ENCODE results near the gene TBC1D2.
"Not testable (repeated sequence)": the region's sequence is repeated elsewhere in the genome, so short reads cannot be mapped to it uniquely, and the experiment has no call there.

The TBC1D2 gene

GRCh38 chr9:98255578-98256296 lies at the start of gene TBC1D2:
Gene TBC1D2, minus strand, starts transcription at chr9:98255649. Its CDS starts 108 bp downstream, at chr9:98255541.
- DNase-seq (ENCODE audit: low read depth): peak; percentile 96

DNA sequence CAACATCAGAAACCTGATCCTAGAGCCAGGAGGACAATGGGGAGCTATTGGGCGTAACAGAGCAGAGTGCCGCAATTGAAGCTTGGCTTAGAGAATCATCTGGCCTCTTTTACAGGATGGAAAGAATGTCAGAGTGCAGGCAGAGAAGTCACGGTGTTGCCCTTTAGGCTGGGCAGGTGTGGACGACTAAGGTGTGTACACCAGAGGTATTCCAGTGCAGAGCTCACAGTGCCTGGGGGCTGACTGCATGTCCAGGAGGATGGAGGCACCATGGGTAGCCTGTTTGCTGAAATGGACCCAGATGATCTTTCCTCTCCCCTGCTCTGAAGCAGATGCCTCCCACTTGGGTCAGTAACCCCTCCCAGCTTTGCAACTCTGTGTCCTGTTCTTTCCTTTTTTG lies 48.9 kb upstream of the TBC1D2 start:
- DNase-seq (ENCODE audit: low read depth): no peak

- no peak for DNase-seq (ENCODE audit: low read depth)
Measured at GRCh38 chr9:98303633-98304125, 48.2 kb upstream of the TBC1D2 start.

DNA sequence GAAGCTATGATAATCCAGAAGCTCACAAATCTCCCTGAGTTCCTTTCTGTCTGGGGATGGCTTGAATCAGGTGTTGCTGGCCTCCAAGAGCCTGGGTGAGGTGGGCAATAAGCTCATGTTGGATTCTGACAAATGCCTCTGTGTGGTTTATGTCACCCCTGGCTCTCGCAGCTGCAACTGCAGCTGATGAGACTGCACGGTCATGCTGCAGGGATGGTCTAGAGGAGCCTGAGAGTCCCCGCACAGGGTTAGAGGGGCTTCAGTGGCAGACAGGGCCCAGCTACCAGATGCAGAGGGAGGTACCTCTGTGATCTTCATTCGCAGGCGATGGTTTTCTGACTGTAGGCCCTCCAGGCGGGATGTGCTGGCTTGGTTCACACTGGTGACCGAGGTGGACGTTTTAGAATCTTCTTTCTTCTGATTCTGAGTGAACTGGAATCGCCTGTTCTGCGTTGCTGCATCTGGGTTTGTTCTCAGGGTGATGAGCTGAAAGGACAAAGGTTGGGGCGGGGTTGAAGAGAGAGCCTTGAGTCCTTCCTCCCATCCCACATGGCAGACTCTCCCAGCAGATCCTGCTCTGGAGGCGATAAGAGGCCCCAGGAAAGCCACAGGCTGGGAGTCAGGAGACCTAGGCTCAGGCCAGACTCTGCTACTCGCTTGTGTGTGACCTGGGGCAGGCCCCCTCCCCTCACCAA lies 47.6 kb upstream of the TBC1D2 start:
- DNase-seq (ENCODE audit: low read depth): no peak

DNA sequence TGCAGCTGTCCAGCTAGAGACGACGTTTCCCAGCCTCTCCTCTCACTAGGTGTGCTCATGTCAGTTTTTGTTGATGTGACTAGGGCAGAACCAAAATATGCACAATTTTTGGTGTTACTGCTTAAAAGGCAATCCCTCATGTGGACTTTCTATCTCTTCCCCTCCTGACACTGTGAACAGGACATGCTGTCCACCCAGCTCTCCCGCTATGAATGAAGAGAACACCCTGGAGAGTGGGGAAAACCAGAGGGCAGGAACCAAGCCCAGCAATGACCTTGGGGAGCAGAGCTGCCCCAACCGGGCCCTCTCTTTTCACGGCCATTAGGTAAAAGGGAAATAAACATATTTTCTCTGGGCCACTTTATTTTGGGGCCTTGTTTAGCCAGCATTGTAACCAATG lies 46.7 kb upstream of the TBC1D2 start:
- no peak for DNase-seq (ENCODE audit: low read depth)

DNA sequence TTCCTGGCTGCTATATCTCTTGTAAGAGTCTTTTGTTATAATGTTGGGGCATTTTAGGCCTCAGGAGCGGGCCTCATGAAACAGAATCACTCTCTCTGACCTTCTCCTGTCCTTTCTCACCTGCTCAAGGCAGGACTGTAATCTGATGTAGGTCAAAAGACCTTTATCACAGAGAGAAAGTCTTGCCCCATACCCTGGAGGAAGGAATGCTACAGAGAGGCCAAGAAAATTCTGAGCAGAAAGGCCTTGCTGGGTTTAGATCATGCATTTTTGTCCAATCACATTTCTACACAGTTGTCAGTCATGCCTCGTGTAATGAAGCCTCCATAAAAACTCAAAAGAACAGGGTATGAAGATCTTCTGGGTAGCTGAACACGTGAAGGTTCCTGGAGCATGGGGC lies 45.2 kb upstream of the TBC1D2 start:
- no peak for DNase-seq (ENCODE audit: low read depth)

GRCh38 chr9:98298476-98298875 lies 43.0 kb upstream of the TBC1D2 start:
- DNase-seq (ENCODE audit: low read depth): no peak

GRCh38 chr9:98295824-98296223 lies 40.4 kb upstream of the TBC1D2 start:
- no peak for DNase-seq (ENCODE audit: low read depth)

DNA sequence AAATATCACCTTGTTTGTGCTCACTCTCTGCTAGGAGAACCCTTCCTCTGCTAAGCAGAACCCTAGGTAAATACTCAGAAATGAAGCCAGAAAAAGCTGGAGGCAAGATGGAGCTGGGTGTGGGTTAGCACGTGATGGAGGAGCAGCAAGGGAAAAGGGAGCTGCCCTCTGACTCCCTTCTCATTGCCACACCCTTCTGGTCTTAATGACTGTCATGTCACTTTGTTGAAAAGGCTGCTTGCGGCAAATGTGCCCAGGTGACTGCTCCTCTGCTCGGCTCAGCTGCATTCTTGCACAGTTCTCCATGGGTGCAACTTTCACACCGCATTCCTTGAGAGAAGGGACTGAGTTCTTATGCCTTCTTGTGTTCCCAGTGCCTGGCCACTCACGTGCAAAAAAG lies 36.4 kb upstream of the TBC1D2 start:
- no peak for DNase-seq (ENCODE audit: low read depth)

DNA sequence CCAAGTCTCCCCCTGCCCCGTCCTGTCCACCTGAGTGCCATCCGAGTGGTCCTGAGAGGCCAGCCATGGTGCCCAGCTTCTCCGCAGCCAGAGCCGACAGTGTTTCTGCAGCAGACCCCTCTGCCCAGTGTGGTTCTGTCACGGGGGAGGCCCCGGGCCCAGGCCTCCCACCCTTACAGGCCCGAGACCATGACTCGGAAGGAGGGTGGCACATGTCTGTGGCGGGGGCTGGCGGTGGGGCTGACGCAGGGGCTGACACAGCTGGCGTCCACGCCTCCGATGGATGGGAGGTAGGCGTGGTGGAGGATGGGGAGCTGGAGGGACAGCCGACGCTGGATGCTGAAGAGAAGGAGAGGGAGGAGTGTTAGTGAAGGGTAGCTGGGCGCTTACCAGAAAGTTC lies 35.0 kb upstream of the TBC1D2 start:
- no peak for DNase-seq (ENCODE audit: low read depth)

GRCh38 chr9:98289614-98290201 lies 34.3 kb upstream of the TBC1D2 start:
- no peak for DNase-seq (ENCODE audit: low read depth)

- no peak for DNase-seq (ENCODE audit: low read depth)
Measured at GRCh38 chr9:98288881-98289280, 33.4 kb upstream of the TBC1D2 start.

GRCh38 chr9:98287384-98287783 lies 31.9 kb upstream of the TBC1D2 start:
- no peak for DNase-seq (ENCODE audit: low read depth)

GRCh38 chr9:98285446-98285845 lies 30.0 kb upstream of the TBC1D2 start:
- no peak for DNase-seq (ENCODE audit: low read depth)

- no peak for DNase-seq (ENCODE audit: low read depth)
Measured at GRCh38 chr9:98284754-98285153, 29.3 kb upstream of the TBC1D2 start.

- not testable (repeated sequence) for DNase-seq (ENCODE audit: low read depth)
Measured at GRCh38 chr9:98283143-98283542, 27.7 kb upstream of the TBC1D2 start.

DNA sequence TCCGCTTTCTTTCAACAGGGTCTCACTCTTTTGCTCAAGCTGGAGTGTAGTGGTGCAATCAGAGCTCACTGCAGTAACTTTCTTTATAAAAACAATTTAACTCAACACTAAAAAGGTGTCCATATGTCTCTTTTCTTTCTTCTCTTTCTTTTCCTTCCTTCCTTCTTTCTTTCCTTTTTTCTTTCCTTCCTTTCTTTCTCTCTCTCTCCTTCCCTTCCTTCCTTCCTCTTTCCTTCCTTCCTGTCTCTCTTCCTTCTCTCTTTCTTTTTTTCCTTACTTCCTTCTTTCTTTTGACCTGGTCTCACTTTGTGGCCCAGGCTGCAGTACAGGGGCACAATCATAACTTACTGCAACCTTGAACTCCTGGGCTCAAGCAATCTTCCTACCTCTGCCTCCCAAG lies 25.8 kb upstream of the TBC1D2 start:
- no peak for DNase-seq (ENCODE audit: low read depth)

DNA sequence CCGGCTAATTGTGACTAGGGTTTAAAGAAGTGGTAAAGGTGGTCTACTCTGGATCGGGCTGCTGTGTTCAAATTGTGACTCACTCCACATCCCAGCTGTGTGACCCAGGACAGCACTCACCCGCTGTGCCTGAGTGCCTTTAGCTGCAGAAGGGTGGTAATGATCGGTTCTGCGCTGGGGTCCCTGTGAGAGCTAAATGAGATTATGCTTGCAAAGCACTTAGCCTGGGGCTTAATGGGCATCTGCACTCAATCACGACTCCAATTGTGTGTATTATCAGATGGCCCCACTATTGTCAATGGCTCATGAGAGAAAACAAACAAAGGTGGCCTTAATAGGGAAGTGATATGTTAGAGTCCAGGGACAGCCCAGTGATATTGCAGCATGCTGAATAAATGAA lies 25.1 kb upstream of the TBC1D2 start:
- DNase-seq (ENCODE audit: low read depth): no peak

DNA sequence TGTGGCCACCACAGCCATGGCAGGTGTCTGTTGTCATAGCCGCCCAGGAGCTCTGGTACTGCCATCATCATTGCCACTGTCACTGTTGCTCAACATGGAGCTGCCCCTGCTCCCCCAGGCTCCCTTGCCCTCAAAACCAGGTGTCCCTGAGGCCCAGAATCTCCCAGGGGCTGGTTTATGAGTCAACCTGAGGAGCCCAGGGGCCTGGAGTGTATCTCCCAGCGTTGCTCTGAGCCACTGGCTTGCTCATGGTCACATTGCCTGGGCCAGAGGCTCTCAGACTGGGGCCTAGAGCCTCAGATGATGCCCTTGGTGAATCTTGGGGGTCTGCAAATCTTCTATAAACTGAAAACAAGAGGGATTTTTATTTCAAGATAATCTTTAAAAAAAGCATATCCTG lies 24.7 kb upstream of the TBC1D2 start:
- no peak for DNase-seq (ENCODE audit: low read depth)

DNA sequence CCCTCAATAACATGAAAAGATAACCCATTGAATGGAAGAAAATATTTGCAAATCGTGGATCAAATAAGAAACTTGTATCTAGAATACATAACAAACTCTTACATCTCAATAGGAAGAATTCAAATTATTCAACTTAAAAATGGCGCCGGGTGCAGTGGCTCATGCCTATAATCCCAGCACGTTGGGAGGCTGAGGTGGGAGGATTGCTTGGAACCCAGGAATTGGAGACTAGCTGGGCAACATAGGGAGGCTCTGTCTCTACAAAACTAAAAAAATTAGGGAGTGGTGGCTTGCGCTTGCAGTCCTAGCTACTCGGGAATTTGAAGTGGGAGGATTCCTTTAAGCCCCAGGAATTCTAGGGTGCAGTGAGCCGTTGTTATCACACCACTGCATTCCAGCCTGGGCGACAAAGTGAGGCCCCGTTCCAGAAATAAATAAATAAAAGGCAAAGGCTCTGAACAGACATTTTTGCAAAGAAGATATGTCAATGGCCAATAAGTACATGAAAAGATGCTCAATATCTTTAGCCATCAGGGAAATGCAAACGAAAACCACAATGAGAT lies 21.5 kb upstream of the TBC1D2 start:
- DNase-seq (ENCODE audit: low read depth): no peak

GRCh38 chr9:98275159-98275558 lies 19.7 kb upstream of the TBC1D2 start:
- DNase-seq (ENCODE audit: low read depth): no peak

DNA sequence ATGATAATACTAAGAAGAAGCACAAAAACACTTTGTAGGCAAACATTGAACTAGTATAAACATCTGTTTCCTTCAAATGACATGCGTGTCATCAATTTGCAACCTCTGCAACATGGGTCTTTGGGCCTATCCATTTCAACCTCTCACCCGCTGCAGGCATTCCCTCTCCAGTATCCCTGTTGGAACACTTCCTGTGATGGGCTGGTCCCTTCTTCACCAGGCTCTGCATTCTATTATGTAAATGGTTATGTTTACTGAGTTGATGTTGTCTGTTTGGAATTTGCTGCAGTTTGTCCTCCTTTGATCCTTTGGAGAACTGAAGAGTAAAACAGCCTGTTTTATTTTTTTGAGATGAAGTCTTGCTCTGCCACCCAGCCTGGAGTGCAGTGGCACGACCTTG lies 16.6 kb upstream of the TBC1D2 start:
- no peak for DNase-seq (ENCODE audit: low read depth)

DNA sequence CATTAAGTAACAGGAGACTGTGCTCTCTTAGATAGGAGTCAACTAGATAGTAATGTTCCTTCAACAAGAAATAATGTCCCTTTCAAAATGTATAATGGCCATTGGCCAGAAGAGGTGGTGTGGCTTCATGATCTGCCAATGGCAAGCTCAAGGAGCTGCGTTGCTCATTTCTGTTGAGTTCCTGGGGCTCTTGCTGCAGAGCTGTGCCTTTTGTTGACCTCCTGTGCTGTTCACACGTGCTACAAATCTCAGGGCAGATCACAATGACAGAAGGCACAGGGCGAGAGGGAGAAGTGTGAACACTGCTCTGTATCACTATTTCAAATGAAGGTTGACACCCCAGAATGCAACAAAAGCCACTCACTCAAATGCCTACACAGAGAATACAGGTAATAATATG lies 16.0 kb upstream of the TBC1D2 start:
- DNase-seq (ENCODE audit: low read depth): no peak
